Measurements from ENCODE around the gene ATP9B. TPM values are rescaled to one million over a fixed set of nuclear protein-coding genes. Genes with fewer than 3 reads are reported as not detected.

ATP9B gene
- total and polyA plus RNA-seq, 4 donors = 7.1 to 31.4 (median 15.5) TPM

GRCh38 chr18:79409313-79409712, 340.1 kb downstream of the ATP9B start (continued):
- TF ChIP-seq REST (IDR thresholded peaks at IDR 0.05) (no peak), HNF4G (IDR thresholded peaks at IDR 0.05) (no peak)

GRCh38 chr18:79410171-79410641, 341.0 kb downstream of the ATP9B start:
- Histone ChIP-seq H3K27me3 (ENCODE audit: control insufficient read depth in 4 of 4, insufficient read depth in 4 of 4, low read length in 3 of 4) (no peaks in the 10 kb centered on the region), H3K36me3 (ENCODE audit: control insufficient read depth in 4 of 4, insufficient read depth in 3 of 4, low read depth in 1 of 4, low read length in 3 of 4) (peaks cover 0 to 6% (median 0%) of the 10 kb centered on the region in 4 donors), H3K27ac (ENCODE audit: low read depth in 1 of 2, low read length in 2 of 2) (no peak overlapping the region), H3K9me3 (ENCODE audit: control insufficient read depth in 4 of 4, low read length in 3 of 4) (no peaks in the 10 kb centered on the region), H3K9ac (ENCODE audit: low read depth in 1 of 2, low read length in 2 of 2) (no peak overlapping the region), H3K4me1 (ENCODE audit: control insufficient read depth in 4 of 4, insufficient read depth in 4 of 4, low read length in 3 of 4) (peaks cover 0 to 3% (median 0%) of the 10 kb centered on the region in 4 donors), H3K4me3 (ENCODE audit: low read depth in 1 of 3, low read length in 3 of 3) (no peak overlapping the region)
- 94% methylated on average over 30 of the region's 30 CpGs for whole genome bisulfite sequencing
- DNase-seq (ENCODE audit: low spot score) = no peak
- TF ChIP-seq JUND (IDR thresholded peaks at IDR 0.05) (no peak), TAF1 (conservative IDR thresholded peaks at IDR 0.05) (no peak)

- no peak for DNase-seq (ENCODE audit: low spot score)
These were observed 341.8 kb downstream of the ATP9B start for GRCh38 chr18:79410731-79411613.

GRCh38 chr18:79411614-79412526, 342.7 kb downstream of the ATP9B start:
- Histone ChIP-seq H3K36me3 (ENCODE audit: control insufficient read depth in 4 of 4, insufficient read depth in 3 of 4, low read depth in 1 of 4, low read length in 3 of 4) (peaks cover 0 to 6% (median 0%) of the 10 kb centered on the region in 4 donors), H3K4me1 (ENCODE audit: control insufficient read depth in 4 of 4, insufficient read depth in 4 of 4, low read length in 3 of 4) (peaks cover 0 to 3% (median 0%) of the 10 kb centered on the region in 4 donors), H3K9ac (ENCODE audit: low read depth in 1 of 2, low read length in 2 of 2) (no peak overlapping the region), H3K4me3 (ENCODE audit: low read depth in 1 of 3, low read length in 3 of 3) (no peak overlapping the region), H3K27ac (ENCODE audit: low read depth in 1 of 2, low read length in 2 of 2) (no peak overlapping the region), H3K27me3 (ENCODE audit: control insufficient read depth in 4 of 4, insufficient read depth in 4 of 4, low read length in 3 of 4) (no peaks in the 10 kb centered on the region), H3K9me3 (ENCODE audit: control insufficient read depth in 4 of 4, low read length in 3 of 4) (no peaks in the 10 kb centered on the region)
- TF ChIP-seq ATF3 (IDR thresholded peaks at IDR 0.05) (no peak), NR2F2 (IDR thresholded peaks at IDR 0.05) (peak; percentile 89), JUND (IDR thresholded peaks at IDR 0.05) (no peak), RAD21 (IDR thresholded peaks at IDR 0.05) (no peak), RXRA (IDR thresholded peaks at IDR 0.05) (no peak), MAX (IDR thresholded peaks at IDR 0.05) (no peak)
- WGBS = 70% methylated on average over 47 of the region's 47 CpGs
- DNase-seq (ENCODE audit: low spot score) = no peak

More at GRCh38 chr18:79410731-79411613, 341.8 kb downstream of the ATP9B start:
- no peak overlapping the region for H3K9ac ChIP-seq (ENCODE audit: low read depth in 1 of 2, low read length in 2 of 2)
- H3K4me1 ChIP-seq (ENCODE audit: control insufficient read depth in 4 of 4, insufficient read depth in 4 of 4, low read length in 3 of 4) = peaks cover 0 to 3% (median 0%) of the 10 kb centered on the region in 4 donors
- H3K9me3 ChIP-seq (ENCODE audit: control insufficient read depth in 4 of 4, low read length in 3 of 4) = no peaks in the 10 kb centered on the region
- WGBS = 97% methylated on average over 84 of the region's 84 CpGs
- TF ChIP-seq YY1 (IDR thresholded peaks at IDR 0.05) = no peak
- no peak for TF ChIP-seq TAF1 (conservative IDR thresholded peaks at IDR 0.05)
- no peak overlapping the region for H3K4me3 ChIP-seq (ENCODE audit: low read depth in 1 of 3, low read length in 3 of 3)
- no peak overlapping the region for H3K27ac ChIP-seq (ENCODE audit: low read depth in 1 of 2, low read length in 2 of 2)
- H3K36me3 ChIP-seq (ENCODE audit: control insufficient read depth in 4 of 4, insufficient read depth in 3 of 4, low read depth in 1 of 4, low read length in 3 of 4) = peaks cover 0 to 6% (median 0%) of the 10 kb centered on the region in 4 donors
- H3K27me3 ChIP-seq (ENCODE audit: control insufficient read depth in 4 of 4, insufficient read depth in 4 of 4, low read length in 3 of 4) = no peaks in the 10 kb centered on the region

Data from liver (tissue), 9 donors.